BJ (cell line): Measurements from ENCODE around the gene MISP. TPM values are rescaled to one million over a fixed set of nuclear protein-coding genes. Genes with fewer than 3 reads are reported as not detected.

ENCODE experiments used
- CTCF ChIA-PET: fragments of 350-600 bp; formaldehyde crosslinking; extraction: SDS; loops from one replicate; lab custom pipeline; 2021; ENCODE audit warnings: antibody characterized with exemption, inconsistent platforms; lab: Yijun Ruan, JAX
- POLR2A ChIA-PET: fragments of 300-600 bp; sonication (Branson Sonifier 250); formaldehyde crosslinking; extraction: SDS; loops from one replicate; lab custom pipeline; 2021; ENCODE audit warnings: antibody characterized with exemption; lab: Charles Lee
- DNase-seq: peaks from one replicate; pipeline ENCODE4 v3.0.0-alpha.2; 2011; ENCODE audit warnings: low read depth
- H3K27me3 ChIP-seq: 2 replicates; pipeline ENCODE4 v1.6.0; 2011; ENCODE audit warnings: low read length; ENCODE audit not compliant: control insufficient read depth, insufficient read depth
- H3K36me3 ChIP-seq: 2 replicates; pipeline ENCODE4 v1.5.1; 2011; ENCODE audit warnings: low read length; ENCODE audit not compliant: control insufficient read depth, insufficient read depth
- H3K4me3 ChIP-seq: 2 replicates; pipeline ENCODE4 v1.5.1; 2011; ENCODE audit warnings: low read depth, mild to moderate bottlenecking, control low read depth, low read length
- polyA plus RNA-seq: library from polyadenylated mRNA; depleted of rRNA; stranded (reverse); fragments of >200 nt; gene quantifications from 2 replicates; pipeline ENCODE4 v1.2.3, GENCODE V29; 2011
- TF ChIP-seq, protein P1 (sequence below): IDR thresholded peaks from 2 replicates; pipeline ENCODE4 v1.5.1; 2011; ENCODE audit warnings: low read depth, mild to moderate bottlenecking, control low read depth, inconsistent platforms, low read length, moderate library complexity; ENCODE audit not compliant: insufficient read depth

Gene MISP
- polyA plus RNA-seq, 1 experiment = 0.06 TPM

DNA sequence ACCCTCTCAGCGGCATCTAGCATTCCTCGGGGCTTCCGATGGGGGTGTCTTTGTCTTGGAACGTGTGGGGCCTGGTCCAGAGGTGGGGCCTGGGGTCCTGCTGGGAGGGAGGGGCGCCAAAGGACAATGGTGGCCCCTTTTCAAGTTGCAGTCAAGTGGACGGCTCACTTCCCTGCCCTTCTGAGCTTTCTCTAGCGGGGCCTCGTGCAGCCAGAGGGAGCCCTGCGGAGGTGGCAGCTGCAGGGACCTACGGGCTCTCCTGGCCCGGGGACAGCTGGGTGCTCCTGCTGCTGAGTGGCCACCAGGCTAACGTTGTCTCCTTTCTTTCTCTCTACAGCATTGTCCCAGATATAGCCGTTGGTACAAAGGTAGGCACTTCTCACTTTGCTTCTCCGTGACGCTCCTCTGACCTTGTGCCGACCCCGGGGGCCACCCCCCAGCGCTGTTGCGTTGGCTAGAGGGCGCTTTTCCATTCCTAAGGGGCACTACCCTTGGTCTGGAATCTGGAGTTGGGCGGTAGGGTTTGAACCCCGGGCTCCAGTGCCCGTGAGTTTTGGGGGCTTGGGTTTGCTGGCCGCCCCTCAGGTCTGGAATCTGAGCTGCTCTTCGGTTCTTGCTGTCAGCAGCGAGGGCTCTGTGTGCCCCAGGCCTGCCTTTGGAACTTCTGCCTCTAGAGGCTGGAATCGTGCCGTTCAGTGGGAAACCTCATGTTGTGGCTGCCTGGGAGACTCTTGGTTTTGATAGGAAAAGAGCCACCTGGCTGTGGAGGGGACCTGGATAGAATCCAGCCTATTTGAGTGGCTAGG lies 48.4 kb downstream of the MISP start:
- CTCF ChIA-PET = interaction anchor here (1.0 to 1.1 kb wide), 2 partner anchors 27 to 64 kb away, joined by 3 to 5 read pairs; no protein-coding TSS in a partner anchor

DNA sequence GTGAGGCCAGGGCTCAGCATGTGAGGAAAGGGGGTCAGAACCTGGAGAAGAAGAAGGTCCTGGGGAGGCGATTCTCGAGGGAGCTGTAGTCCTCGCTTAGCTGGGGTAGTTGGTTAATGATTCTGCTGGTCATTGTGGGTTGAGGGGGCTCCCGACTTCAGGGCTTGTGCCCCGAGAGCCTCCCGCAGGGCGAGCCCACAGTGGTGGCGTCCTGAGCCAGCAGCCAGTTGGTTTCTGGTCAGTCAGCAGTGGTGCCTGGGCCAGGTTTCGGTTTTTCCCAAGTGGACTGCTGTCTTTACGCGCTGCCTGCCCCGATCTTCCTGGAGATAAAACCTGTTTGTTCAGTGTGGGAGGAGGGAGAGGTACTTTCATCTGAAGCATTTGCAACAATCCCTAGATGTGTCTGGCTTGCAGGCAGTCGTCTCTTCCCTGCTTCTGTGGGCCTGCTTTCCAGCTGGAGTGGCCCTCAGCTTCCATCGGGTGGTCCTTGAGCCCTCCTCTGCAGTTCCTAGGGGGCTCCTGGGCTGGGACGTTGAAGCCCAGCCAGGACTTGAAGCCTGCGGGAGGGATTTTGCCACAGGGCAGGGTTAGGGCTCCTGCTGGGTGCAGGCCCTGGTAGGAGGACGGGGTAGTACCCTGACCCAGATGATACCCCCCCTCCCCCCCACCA lies 49.6 kb downstream of the MISP start:
- ChIA-PET POLR2A (no interaction called here), CTCF (interaction anchor here (1.0 to 1.6 kb wide), 4 partner anchors 31 to 58 kb away, joined by 3 to 5 read pairs (median 4); no protein-coding TSS in a partner anchor)
- peaks cover 32% of the 10 kb centered on the region for H3K36me3 ChIP-seq
- no peak for DNase-seq
- H3K27me3 ChIP-seq = no peaks in the 10 kb centered on the region
- no peak overlapping the region for H3K4me3 ChIP-seq
- TF ChIP-seq, protein P1, sequence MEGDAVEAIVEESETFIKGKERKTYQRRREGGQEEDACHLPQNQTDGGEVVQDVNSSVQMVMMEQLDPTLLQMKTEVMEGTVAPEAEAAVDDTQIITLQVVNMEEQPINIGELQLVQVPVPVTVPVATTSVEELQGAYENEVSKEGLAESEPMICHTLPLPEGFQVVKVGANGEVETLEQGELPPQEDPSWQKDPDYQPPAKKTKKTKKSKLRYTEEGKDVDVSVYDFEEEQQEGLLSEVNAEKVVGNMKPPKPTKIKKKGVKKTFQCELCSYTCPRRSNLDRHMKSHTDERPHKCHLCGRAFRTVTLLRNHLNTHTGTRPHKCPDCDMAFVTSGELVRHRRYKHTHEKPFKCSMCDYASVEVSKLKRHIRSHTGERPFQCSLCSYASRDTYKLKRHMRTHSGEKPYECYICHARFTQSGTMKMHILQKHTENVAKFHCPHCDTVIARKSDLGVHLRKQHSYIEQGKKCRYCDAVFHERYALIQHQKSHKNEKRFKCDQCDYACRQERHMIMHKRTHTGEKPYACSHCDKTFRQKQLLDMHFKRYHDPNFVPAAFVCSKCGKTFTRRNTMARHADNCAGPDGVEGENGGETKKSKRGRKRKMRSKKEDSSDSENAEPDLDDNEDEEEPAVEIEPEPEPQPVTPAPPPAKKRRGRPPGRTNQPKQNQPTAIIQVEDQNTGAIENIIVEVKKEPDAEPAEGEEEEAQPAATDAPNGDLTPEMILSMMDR = no peak

More for the DNA sequence above, 48.4 kb downstream of the MISP start:
- Histone ChIP-seq H3K36me3 (peaks cover 20% of the 10 kb centered on the region), H3K4me3 (peak overlapping the region; percentile 70), H3K27me3 (no peaks in the 10 kb centered on the region)
- TF ChIP-seq, protein P1 = peak; percentile 44
- POLR2A ChIA-PET = interaction anchor here (0.5 to 0.7 kb wide), 2 partner anchors 70 to 243 kb away, joined by 3 to 4 read pairs; no protein-coding TSS in a partner anchor
- DNase-seq = no peak

DNA sequence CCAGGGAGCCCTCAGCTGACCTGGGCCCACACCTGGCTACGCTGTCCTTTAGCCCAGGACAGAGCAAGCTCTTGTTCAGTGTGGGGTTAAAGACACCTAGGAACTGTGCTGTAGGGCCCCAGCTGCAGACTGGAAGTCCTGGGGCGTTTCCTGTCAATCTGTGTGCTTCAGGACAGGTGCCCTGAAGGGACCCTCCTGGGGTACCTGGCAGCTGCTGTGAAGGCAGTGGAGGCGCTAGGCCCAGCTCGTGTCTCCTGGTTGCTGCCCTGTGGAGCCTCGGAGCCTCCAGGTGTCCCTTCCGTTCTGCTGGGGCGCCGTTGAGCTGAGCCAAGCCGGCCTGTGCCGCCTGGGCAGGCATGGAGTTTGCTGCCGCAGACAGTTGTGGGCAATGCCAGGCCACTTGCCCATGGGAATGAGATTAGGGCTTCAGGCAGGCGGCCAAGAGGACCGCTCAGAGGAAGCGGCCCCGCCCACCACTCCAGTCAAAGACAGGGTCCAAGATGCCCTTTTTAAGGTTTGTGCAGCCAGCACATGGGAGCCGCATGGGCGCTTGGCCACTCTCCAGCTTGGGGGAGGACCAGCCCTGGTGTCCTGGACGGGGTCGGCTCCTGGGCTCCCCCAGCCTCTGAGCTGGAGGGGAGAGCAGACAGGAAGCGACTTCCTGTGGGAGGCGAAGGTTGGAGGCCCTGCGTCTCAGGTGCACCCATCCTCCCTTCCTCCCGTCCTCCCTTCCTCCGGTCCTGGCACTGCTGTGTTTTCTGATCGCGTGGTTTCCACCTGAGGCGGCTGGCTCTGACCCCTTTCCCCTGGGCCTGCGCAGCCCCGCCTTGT lies 50.3 kb downstream of the MISP start:
- H3K36me3 ChIP-seq = peaks cover 37% of the 10 kb centered on the region
- POLR2A ChIA-PET = interaction anchor here (1.0 kb wide), 1 partner anchor 23 kb away, joined by 4 read pairs; no protein-coding TSS in a partner anchor
- DNase-seq = no peak

DNA sequence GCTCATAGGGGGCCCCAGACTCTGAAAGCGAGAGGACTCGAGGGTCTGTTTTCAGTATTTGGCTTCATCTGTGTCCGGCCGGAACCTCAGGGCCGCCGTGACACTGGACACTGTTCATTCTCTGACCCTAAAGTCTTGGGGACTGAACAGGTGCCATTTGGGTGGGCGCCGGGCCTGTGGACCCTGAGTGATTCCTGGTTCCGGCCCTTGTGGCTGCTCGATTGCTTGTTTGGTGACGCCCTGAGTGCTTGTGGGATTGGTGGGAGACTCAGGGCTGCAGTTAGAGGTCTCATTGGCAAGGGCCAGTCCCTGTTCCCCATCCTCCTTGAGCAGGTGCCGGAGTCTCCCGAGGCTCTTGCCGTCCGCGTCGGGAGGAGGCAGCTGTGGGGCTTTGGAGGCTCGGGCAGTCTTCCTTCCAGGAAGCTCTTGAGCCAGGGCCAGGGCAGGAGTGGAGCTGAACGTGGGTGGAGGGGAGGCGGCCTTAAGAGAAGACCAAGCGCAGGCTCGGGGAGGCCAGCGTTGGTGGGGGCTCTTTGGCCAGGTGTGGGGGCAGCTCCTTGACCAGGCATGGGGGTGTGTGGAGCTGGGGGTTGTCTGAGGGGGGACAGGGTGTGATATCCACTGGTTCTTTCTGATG lies 51.1 kb downstream of the MISP start:
- TF ChIP-seq, protein P1 = no peak
- H3K27me3 ChIP-seq = no peaks in the 10 kb centered on the region
- POLR2A ChIA-PET = interaction anchor here (1.0 kb wide), 1 partner anchor 24 kb away, joined by 4 read pairs; no protein-coding TSS in a partner anchor
- no peak for DNase-seq
- H3K4me3 ChIP-seq = peak overlapping the region; percentile 15
- peaks cover 44% of the 10 kb centered on the region for H3K36me3 ChIP-seq
- CTCF ChIA-PET = interaction anchor here (0.6 to 1.8 kb wide), 8 partner anchors 9 to 63 kb away, joined by 3 to 5 read pairs (median 4); no protein-coding TSS in a partner anchor

More for the DNA sequence above, 50.3 kb downstream of the MISP start:
- H3K4me3 ChIP-seq = peak overlapping the region; percentile 15
- H3K27me3 ChIP-seq = no peaks in the 10 kb centered on the region
- TF ChIP-seq, protein P1 = no peak
- CTCF ChIA-PET = interaction anchor here (1.3 to 1.8 kb wide), 6 partner anchors 10 to 62 kb away, joined by 3 to 5 read pairs (median 4); no protein-coding TSS in a partner anchor
